ENCODE results near the gene WT1.

The WT1 gene

GRCh38 chr11:32388871-32389770, 46.2 kb downstream of the WT1 start:
- in situ Hi-C loops (cut with MboI; ENCODE audit: low pct_unique_long_range_greater_than_20kb, low sequenced_read_pairs, unreplicated experiment) = no loop called here
- DNase-seq (ENCODE audit: low spot score) = peak; percentile 43
- TF ChIP-seq, protein P1, sequence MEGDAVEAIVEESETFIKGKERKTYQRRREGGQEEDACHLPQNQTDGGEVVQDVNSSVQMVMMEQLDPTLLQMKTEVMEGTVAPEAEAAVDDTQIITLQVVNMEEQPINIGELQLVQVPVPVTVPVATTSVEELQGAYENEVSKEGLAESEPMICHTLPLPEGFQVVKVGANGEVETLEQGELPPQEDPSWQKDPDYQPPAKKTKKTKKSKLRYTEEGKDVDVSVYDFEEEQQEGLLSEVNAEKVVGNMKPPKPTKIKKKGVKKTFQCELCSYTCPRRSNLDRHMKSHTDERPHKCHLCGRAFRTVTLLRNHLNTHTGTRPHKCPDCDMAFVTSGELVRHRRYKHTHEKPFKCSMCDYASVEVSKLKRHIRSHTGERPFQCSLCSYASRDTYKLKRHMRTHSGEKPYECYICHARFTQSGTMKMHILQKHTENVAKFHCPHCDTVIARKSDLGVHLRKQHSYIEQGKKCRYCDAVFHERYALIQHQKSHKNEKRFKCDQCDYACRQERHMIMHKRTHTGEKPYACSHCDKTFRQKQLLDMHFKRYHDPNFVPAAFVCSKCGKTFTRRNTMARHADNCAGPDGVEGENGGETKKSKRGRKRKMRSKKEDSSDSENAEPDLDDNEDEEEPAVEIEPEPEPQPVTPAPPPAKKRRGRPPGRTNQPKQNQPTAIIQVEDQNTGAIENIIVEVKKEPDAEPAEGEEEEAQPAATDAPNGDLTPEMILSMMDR (IDR thresholded peaks at IDR 0.05; ENCODE audit: extremely low read depth, insufficient read depth, missing control alignments) = no peak

DNA sequence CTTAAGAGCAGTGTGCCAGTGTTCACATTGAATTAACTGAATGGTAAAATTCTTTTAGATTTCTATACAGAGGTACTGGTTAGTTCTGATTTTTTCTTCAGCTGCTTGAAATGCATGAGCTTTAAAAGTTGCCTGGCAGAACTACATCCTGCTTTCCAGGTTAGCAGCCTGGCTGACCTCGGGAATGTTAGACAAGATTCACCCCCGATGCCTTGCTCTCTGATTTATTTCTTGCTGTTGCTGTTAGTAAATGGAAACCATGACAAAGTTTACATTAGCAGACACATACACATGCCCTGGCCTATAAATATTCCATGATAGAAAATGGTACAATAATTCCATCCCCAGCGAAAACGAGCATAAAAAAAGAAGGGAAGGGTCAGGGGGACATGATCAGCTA, 47.0 kb downstream of the WT1 start:
- TF ChIP-seq, protein P1 (IDR thresholded peaks at IDR 0.05; ENCODE audit: extremely low read depth, insufficient read depth, missing control alignments) = no peak
- DNase-seq (ENCODE audit: low spot score) = no peak
- in situ Hi-C loops (cut with MboI; ENCODE audit: low pct_unique_long_range_greater_than_20kb, low sequenced_read_pairs, unreplicated experiment) = no loop called here

GRCh38 chr11:32387411-32387810, 47.9 kb downstream of the WT1 start:
- no peak for DNase-seq (ENCODE audit: low spot score)
- in situ Hi-C loops (cut with MboI; ENCODE audit: low pct_unique_long_range_greater_than_20kb, low sequenced_read_pairs, unreplicated experiment) = no loop called here
- TF ChIP-seq, protein P1 (IDR thresholded peaks at IDR 0.05; ENCODE audit: extremely low read depth, insufficient read depth, missing control alignments) = no peak

DNA sequence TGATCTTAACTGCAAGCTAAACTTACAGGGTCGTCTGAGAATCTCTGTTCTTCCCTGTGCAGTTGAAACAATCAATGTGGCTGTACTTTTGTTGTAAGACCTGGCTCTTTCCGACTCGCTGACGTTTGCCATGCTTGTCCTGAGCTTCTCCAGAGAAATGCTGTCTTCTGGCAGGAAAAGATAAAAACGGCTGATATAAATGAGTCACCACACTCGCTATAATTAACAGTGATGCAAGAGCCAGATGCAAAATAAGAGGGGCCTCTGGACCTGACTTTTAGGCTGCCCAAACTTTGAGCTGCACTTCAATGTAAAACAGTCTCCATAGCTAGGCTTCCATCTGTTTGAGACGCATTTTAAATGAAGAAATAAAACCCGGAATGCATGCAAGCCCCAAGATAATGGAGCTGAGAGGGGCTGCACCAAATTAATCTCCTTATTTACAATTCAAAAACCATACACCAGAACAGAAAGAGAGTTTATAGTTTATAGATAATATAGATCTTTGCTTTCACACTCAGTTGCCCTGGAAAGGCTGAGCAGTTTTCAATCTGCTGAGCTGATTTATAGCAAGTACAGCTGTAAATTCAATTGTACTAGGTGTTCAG, 48.5 kb downstream of the WT1 start:
- TF ChIP-seq, protein P1 (IDR thresholded peaks at IDR 0.05; ENCODE audit: extremely low read depth, insufficient read depth, missing control alignments) = no peak
- no peak for DNase-seq (ENCODE audit: low spot score)
- in situ Hi-C loops (cut with MboI; ENCODE audit: low pct_unique_long_range_greater_than_20kb, low sequenced_read_pairs, unreplicated experiment) = no loop called here

DNA sequence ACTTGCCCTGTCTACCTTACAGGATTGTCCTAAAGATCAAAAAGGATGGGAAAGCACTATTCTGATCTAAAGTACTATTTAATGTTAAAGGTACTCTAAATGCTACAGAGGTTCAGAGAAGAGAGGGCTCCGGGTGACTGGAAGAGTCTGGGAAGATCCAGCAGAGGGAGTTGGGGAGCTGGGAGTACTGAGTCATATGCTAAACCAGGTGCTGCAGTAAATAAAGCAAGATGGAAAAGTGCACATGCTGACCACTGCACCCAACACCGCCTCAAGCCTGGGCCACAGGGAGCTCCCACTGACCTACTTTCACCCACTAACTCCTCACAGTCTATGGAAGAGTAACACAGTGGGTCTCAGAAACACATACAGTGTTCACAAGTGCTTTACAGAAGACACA, 49.3 kb downstream of the WT1 start:
- TF ChIP-seq, protein P1 (IDR thresholded peaks at IDR 0.05; ENCODE audit: extremely low read depth, insufficient read depth, missing control alignments) = peak; percentile 32
- in situ Hi-C loops (cut with MboI; ENCODE audit: low pct_unique_long_range_greater_than_20kb, low sequenced_read_pairs, unreplicated experiment) = no loop called here
- no peak for DNase-seq (ENCODE audit: low spot score)

DNA sequence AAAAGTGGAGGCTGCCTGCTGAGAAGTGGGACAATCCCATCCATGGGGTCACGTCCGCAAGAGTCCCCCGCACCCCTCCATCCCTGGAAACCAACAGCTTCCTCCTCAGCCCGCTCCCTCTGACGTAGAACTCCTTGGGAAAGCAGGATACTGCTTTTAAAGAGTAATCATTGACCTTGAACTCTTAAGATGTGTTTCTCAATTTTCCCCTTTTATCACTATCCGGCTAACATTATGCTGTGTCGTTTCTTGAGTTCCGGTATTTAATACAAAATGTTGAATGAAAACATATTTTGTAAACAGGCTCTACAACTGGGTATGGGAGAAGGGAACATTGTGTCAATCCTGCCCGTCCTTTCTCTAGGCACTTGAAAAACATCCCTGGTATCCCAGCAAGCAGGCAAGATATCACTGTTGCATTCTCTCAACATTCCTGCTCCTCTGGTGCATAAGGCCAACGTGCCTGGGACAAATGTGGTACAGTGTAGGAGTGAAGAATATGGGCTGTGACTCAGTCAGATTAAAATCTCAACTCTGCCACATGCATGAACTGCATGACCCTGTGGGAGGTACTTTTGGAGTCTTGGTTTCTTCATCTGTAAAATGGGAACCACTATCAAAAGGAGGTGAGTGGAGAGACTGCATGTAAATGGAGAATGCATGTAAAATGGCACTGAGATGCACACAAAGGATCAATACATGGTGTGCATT, 52.8 kb downstream of the WT1 start:
- TF ChIP-seq, protein P1 (IDR thresholded peaks at IDR 0.05; ENCODE audit: extremely low read depth, insufficient read depth, missing control alignments) = no peak
- no peak for DNase-seq (ENCODE audit: low spot score)
- in situ Hi-C loops (cut with MboI; ENCODE audit: low pct_unique_long_range_greater_than_20kb, low sequenced_read_pairs, unreplicated experiment) = no loop called here
